OCI-LY7 (cell line): ENCODE data around the gene PTDSS2.

Experiments
- EZH2phosphoT487 ChIP-seq: fragments of 200-600 bp; sonication (generic); IDR thresholded peaks from 2 replicates; pipeline ENCODE4 v1.6.1; 2018; ENCODE audit warnings: low read depth, borderline replicate concordance, mild to moderate bottlenecking, mixed run types, antibody characterized with exemption, low read length, moderate library complexity, mixed read lengths
- TF ChIP-seq, protein P1 (sequence below): fragments of 200-600 bp; sonication (generic); conservative IDR thresholded peaks from 2 replicates; pipeline ENCODE4 v1.5.1; 2014; ENCODE audit warnings: mild to moderate bottlenecking, antibody characterized with exemption, low read length, moderate library complexity, mixed read lengths

GRCh38 chr11:442611-443081 is 7.4 kb upstream of the PTDSS2 start:
- no peak for TF ChIP-seq EZH2phosphoT487
- TF ChIP-seq, protein P1, sequence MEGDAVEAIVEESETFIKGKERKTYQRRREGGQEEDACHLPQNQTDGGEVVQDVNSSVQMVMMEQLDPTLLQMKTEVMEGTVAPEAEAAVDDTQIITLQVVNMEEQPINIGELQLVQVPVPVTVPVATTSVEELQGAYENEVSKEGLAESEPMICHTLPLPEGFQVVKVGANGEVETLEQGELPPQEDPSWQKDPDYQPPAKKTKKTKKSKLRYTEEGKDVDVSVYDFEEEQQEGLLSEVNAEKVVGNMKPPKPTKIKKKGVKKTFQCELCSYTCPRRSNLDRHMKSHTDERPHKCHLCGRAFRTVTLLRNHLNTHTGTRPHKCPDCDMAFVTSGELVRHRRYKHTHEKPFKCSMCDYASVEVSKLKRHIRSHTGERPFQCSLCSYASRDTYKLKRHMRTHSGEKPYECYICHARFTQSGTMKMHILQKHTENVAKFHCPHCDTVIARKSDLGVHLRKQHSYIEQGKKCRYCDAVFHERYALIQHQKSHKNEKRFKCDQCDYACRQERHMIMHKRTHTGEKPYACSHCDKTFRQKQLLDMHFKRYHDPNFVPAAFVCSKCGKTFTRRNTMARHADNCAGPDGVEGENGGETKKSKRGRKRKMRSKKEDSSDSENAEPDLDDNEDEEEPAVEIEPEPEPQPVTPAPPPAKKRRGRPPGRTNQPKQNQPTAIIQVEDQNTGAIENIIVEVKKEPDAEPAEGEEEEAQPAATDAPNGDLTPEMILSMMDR = no peak
